HL-60 (cell line): ENCODE data around the gene ENDOU.
A peak's percentile ranks its signal among the peaks of the same experiment; 100 is the strongest.

ENCODE experiments used
- DNase-seq, 2 experiments: peaks; one replicate each; pipeline ENCODE4 v3.0.0-alpha.2; 2010 to 2020; ENCODE audit warnings: low read depth in 1 of 2, low spot score in 1 of 2
- H3K27ac ChIP-seq: fragments of 250-450 bp; sonication (Bioruptor Pico); replicated peaks from 2 replicates; pipeline ENCODE4 v1.5.1; 2020; ENCODE audit warnings: mild to moderate bottlenecking, moderate library complexity
- H3K27me3 ChIP-seq: fragments of 250-450 bp; sonication (Bioruptor Pico); 2 replicates; pipeline ENCODE4 v1.5.1; 2021; ENCODE audit warnings: mild to moderate bottlenecking, moderate library complexity; ENCODE audit not compliant: insufficient read depth, poor library complexity, severe bottlenecking
- H3K4me3 ChIP-seq: replicated peaks from 2 replicates; pipeline ENCODE4 v1.5.1; 2011; ENCODE audit warnings: mild to moderate bottlenecking, control low read depth, low read length; ENCODE audit not compliant: insufficient read depth
- GABPA ChIP-seq: IDR thresholded peaks from 2 replicates; pipeline ENCODE4 v1.6.1; 2012; ENCODE audit warnings: low read depth
- POLR2AphosphoS5 ChIP-seq: IDR thresholded peaks from 2 replicates; pipeline ENCODE4 v1.6.1; 2012; ENCODE audit warnings: low read depth
- SPI1 ChIP-seq: IDR thresholded peaks from 2 replicates; pipeline ENCODE4 v1.6.1; 2012; ENCODE audit warnings: low read depth, mild to moderate bottlenecking, borderline replicate concordance
- TF ChIP-seq, protein P1 (sequence below): IDR thresholded peaks from one replicate; pipeline ENCODE4 v1.5.1; 2011; ENCODE audit warnings: low read length, control low read depth, inconsistent platforms; ENCODE audit not compliant: insufficient read depth
- TF ChIP-seq, protein P2 (sequence below): IDR thresholded peaks from 2 replicates; pipeline ENCODE4 v1.6.1; 2012; ENCODE audit warnings: low read depth; ENCODE audit not compliant: insufficient replicate concordance

The ENDOU gene

DNA sequence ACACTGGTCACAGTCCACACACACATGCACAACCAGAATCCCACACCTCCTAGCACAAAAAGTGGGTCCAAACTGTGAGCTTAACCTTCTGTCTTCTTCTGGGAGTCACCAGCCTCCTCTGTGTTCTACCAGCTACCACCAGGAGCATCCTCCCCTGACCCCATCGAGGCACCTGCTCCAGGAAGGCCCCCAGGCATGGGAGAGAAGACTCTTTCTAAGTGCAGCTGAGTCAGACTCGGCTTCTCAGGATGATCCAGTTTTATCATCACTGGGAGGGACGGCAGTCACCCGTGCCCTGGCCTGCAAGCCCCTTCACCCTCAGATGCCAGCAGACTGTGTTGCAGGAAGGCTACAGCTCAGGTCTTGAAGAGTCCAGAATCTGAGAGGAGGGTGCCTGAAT is 7.9 kb upstream of the ENDOU start:
- no peak for TF ChIP-seq GABPA
- TF ChIP-seq POLR2AphosphoS5 = no peak
- TF ChIP-seq, protein P1, sequence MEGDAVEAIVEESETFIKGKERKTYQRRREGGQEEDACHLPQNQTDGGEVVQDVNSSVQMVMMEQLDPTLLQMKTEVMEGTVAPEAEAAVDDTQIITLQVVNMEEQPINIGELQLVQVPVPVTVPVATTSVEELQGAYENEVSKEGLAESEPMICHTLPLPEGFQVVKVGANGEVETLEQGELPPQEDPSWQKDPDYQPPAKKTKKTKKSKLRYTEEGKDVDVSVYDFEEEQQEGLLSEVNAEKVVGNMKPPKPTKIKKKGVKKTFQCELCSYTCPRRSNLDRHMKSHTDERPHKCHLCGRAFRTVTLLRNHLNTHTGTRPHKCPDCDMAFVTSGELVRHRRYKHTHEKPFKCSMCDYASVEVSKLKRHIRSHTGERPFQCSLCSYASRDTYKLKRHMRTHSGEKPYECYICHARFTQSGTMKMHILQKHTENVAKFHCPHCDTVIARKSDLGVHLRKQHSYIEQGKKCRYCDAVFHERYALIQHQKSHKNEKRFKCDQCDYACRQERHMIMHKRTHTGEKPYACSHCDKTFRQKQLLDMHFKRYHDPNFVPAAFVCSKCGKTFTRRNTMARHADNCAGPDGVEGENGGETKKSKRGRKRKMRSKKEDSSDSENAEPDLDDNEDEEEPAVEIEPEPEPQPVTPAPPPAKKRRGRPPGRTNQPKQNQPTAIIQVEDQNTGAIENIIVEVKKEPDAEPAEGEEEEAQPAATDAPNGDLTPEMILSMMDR = no peak
- no peak for TF ChIP-seq SPI1
- TF ChIP-seq, protein P2, sequence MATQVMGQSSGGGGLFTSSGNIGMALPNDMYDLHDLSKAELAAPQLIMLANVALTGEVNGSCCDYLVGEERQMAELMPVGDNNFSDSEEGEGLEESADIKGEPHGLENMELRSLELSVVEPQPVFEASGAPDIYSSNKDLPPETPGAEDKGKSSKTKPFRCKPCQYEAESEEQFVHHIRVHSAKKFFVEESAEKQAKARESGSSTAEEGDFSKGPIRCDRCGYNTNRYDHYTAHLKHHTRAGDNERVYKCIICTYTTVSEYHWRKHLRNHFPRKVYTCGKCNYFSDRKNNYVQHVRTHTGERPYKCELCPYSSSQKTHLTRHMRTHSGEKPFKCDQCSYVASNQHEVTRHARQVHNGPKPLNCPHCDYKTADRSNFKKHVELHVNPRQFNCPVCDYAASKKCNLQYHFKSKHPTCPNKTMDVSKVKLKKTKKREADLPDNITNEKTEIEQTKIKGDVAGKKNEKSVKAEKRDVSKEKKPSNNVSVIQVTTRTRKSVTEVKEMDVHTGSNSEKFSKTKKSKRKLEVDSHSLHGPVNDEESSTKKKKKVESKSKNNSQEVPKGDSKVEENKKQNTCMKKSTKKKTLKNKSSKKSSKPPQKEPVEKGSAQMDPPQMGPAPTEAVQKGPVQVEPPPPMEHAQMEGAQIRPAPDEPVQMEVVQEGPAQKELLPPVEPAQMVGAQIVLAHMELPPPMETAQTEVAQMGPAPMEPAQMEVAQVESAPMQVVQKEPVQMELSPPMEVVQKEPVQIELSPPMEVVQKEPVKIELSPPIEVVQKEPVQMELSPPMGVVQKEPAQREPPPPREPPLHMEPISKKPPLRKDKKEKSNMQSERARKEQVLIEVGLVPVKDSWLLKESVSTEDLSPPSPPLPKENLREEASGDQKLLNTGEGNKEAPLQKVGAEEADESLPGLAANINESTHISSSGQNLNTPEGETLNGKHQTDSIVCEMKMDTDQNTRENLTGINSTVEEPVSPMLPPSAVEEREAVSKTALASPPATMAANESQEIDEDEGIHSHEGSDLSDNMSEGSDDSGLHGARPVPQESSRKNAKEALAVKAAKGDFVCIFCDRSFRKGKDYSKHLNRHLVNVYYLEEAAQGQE = no peak
- Histone ChIP-seq H3K27ac (0 out of 2 replicates have a peak overlapping the region, but pooled peaks have one; percentile 18), H3K27me3 (no peaks in the 10 kb centered on the region), H3K4me3 (no peak overlapping the region)
- DNase-seq = no peak

DNA sequence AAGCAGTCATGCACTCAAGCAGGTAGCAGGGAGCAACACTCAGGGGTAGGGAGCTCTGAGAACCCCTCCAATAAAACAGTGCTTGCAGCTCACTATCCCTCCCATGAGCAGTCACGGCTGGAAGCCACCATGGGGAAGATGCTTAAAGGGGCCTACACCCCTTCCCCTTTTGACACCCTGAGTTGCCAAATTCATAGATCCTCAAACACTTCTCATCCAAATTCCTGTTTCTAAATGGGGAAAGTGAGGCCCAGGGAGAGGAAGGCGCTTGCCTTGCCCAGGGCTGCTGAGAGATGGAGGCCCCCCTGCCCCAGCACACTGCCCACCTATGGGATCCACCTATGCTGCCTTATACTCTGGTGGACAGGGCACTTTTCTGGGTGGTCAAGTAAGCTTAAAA is 7.2 kb upstream of the ENDOU start:
- DNase-seq = peak in 1 of 2 experiments; percentile 67
- no peaks in the 10 kb centered on the region for H3K27me3 ChIP-seq
- no peak overlapping the region for H3K4me3 ChIP-seq
- H3K27ac ChIP-seq = 0 out of 2 replicates have a peak overlapping the region, but pooled peaks have one; percentile 18
- peak; percentile 96 for TF ChIP-seq SPI1
- TF ChIP-seq, protein P2 = no peak

DNA sequence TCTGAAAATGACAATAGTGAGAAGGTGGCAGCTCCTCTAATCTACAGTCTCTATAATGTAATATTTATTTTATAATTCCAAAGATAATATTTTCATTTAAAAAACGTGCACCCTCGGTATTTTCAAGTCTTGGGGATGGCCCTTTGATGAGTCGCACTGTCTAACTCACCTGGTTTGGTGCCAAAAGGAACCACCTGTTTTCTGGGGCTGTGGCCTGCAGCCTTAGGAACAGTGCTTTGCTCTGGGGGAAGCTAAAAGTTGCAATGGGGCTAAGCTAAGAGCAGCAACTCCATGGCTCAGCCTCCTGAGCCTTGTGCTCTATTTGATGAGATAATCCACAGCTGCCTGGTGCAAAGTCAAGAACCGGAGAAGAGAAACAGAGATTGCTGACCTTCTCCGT is 6.4 kb upstream of the ENDOU start:
- TF ChIP-seq, protein P1 = no peak
- TF ChIP-seq, protein P2 = no peak
- TF ChIP-seq SPI1 = no peak
- no peak for TF ChIP-seq GABPA
- no peak for TF ChIP-seq POLR2AphosphoS5
- Histone ChIP-seq H3K27me3 (no peaks in the 10 kb centered on the region), H3K4me3 (no peak overlapping the region), H3K27ac (no peak overlapping the region)
- DNase-seq = no peak
